Prostate gland (tissue), 2 donors: ENCODE results near the gene POU3F2.

Experiments
- CTCF ChIP-seq, 4 experiments: fragments of 200-600 bp in 2 of 4; fragments of 450-650 bp in 2 of 4; sonication (generic) in 2 of 4; IDR thresholded peaks; 1 replicate in 3 of 4; 2 replicates in 1 of 4; pipeline ENCODE4 v1.5.1; 2016 to 2019; ENCODE audit warnings: antibody characterized with exemption in 4 of 4, mild to moderate bottlenecking in 2 of 4, moderate library complexity in 2 of 4
- POLR2A ChIP-seq: fragments of 450-650 bp; IDR thresholded peaks from one replicate; pipeline ENCODE4 v1.6.1; 2016; ENCODE audit warnings: antibody characterized with exemption, mild to moderate bottlenecking
- POLR2AphosphoS5 ChIP-seq: sonication (generic); formaldehyde crosslinking; IDR thresholded peaks from one replicate; pipeline ENCODE4 v1.6.1; 2017; ENCODE audit warnings: antibody characterized with exemption

DNA sequence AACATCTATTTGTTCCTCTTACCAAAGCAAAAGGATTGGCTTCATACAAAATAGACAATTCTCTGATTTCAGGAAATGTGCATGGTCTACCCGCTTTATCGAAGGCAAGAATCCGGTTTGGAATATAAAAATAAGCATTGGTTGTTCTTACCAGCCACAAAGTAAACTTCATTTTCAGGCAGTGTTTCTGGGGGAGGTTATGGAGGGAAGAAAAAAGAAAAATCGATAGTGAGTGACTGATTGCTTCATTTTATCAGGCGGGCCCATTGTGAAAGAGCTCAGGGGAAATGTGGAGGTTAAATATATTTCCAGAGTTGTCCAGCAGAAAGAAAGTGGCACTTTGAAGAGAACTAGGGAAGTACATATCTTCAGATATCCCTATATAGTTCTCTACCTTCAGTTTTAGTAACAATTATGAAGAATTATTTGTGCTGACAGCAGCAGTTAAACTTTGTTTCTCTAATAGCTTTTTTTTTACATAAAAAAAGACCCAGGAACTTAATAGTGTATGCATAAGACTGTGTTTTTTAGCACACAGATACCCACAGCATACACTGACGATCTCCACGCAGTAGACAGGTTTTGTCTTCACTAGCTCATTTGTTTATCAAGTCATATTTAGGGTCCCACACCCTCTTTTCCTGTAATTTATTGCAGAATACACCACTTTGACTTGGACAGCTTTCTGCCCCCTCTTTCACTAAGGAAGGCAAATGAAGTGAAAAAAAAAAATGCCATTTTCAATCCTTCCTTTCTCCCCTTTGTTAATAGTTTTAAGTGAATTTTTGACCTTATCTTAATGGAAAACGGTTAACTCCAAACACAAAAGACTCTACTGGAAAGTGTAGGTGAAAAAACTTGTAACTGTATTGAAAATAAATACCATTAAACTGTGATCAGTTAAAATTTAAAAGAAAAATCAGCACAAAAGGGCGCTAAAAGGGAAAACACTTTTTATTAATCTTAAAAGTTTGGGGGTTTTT lies 2.9 kb downstream of the POU3F2 start:
- TF ChIP-seq CTCF (IDR thresholded peaks at IDR 0.05) (no peak), POLR2AphosphoS5 (no peak), POLR2A (no peak)
